Peyer's patch (tissue), 4 donors: ENCODE measurements around the gene SMARCD3.

Experiments
- POLR2A ChIP-seq, 2 donors: fragments of 450-650 bp; IDR thresholded peaks; one replicate each; pipeline ENCODE4 v1.5.1; 2017; ENCODE audit warnings: antibody characterized with exemption in 2 of 2, mild to moderate bottlenecking in 2 of 2, moderate library complexity in 2 of 2
- TF ChIP-seq, protein P1 (sequence below), 6 experiments: fragments of 450-650 bp in 4 of 6; fragments of 200-600 bp in 2 of 6; sonication (generic) in 1 of 6; IDR thresholded peaks; one replicate each; pipeline ENCODE4 v1.5.1; 2017 to 2019; ENCODE audit warnings: antibody characterized with exemption in 6 of 6, mild to moderate bottlenecking in 3 of 6, moderate library complexity in 1 of 6

DNA sequence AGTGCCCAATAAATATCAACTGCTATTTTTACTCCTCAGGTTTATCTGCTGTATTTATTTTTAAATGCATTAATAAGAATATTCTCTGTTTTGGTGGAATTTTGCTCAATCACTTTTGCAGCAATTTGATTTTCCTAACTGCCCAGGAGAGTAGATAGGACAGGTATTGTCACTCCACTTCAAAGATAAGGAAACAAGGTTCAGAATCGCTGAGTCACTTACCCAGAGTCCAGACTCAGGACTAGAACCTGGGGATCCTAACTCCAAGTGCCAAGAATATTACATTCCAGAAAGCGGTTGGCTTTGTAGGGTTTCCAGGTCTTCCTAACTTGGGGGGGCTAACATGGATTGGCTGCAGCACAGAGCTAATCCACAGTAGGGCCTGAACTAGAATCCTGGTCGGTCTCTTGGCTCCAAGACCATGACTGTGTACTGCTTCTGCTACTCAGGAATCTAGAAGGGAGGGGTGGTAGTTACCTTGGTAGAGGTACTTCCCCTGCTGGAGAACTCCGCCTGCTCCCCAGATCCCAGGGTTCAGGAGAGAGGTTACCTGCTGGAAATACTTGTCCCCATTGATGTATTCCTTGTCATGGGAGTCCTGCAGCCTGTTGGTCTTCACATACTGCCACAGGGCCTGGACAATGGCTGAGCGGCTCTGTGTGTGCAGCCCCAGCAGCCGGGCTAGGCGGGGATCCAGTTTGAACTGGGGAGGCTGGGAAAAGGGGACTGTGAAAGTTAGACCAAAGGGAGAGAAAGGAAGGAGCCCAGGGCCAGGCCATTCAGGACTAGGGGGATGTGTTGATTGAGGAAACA, 7.3 kb downstream of the SMARCD3 start:
- TF ChIP-seq, protein P1, sequence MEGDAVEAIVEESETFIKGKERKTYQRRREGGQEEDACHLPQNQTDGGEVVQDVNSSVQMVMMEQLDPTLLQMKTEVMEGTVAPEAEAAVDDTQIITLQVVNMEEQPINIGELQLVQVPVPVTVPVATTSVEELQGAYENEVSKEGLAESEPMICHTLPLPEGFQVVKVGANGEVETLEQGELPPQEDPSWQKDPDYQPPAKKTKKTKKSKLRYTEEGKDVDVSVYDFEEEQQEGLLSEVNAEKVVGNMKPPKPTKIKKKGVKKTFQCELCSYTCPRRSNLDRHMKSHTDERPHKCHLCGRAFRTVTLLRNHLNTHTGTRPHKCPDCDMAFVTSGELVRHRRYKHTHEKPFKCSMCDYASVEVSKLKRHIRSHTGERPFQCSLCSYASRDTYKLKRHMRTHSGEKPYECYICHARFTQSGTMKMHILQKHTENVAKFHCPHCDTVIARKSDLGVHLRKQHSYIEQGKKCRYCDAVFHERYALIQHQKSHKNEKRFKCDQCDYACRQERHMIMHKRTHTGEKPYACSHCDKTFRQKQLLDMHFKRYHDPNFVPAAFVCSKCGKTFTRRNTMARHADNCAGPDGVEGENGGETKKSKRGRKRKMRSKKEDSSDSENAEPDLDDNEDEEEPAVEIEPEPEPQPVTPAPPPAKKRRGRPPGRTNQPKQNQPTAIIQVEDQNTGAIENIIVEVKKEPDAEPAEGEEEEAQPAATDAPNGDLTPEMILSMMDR (IDR thresholded peaks at IDR 0.05), result no peak
- no peak for TF ChIP-seq POLR2A (IDR thresholded peaks at IDR 0.05)
